ENCODE results near the gene SARS1.
A peak's percentile ranks its signal among the peaks of the same experiment; 100 is the strongest.

The SARS1 gene

DNA sequence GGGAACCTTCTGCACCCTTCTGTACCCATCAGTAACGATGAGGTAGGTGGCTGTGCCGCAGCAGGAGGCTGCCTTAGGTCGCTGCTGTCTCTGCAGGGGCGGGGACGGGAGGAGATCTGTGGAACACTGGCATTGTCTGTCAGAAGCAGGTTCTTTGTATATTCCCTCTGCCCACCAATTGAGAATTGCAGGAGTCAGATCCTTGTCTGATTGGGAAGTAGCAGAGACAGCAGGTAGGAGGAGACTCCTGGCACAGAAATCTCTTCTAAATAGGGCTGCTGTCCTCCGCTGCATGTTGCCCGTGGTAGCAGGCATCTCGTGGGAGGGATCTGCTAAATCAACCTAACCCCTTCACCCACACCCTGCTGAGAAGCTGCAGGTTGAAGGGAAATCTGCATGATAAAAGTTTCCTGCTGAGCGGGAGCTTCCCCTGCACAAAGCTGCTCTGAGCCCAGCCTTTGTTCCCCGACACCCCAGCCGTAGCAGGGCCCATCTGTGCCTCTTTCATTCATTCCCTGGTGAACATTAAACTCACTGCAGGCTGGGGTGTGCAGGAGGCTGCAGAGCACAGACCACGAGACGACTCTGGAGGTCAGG is 15.9 kb downstream of the SARS1 start:
- no peak for DNase-seq

DNA sequence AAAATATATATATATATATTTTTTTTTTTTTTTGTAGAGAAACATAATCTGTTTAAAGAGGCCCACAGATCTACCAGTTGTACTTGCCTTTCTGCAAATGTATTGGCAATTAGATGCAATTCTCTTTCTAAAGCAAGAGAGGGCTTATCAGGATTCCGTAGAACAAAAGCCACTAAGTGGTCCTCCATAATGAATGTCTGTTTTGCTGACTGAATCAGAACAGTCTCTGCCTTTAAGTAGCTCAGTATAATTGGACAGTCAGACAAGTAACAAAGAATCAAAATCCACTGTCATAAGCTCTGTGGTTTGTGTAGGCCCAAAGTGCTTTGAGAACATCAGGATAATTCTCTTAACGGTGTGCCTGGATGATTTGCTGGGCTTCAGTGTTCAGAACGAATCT is 17.3 kb downstream of the SARS1 start:
- DNase-seq, result no peak

DNA sequence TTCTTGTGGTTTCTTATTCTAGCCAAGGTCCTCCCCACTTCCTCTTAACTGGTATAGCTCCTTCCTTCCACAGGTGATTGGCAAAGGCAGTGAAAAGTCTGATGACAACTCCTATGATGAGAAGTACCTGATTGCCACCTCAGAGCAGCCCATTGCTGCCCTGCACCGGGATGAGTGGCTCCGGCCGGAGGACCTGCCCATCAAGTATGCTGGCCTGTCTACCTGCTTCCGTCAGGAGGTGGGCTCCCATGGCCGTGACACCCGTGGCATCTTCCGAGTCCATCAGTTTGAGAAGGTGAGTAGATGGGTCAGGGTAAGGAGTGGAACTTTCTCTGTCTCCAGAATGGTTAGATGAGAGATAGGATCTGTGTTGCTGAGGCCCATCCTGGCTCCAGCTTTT is 21.4 kb downstream of the SARS1 start:
- no peak for DNase-seq

DNA sequence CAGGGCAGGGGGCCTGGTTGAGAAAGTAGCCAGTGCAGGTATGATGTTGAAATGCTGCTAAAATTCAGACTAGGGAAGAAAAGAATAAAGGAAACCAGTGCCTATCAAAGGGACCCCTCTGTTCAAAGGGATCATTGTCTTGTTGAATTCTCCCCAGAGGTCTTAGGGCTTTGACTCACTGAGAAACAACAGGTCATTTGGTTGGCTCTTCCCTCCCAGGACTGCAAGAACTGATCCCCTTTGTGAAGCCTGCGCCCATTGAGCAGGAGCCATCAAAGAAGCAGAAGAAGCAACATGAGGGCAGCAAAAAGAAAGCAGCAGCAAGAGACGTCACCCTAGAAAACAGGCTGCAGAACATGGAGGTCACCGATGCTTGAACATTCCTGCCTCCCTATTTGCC is 23.8 kb downstream of the SARS1 start:
- DNase-seq, result no peak

DNA sequence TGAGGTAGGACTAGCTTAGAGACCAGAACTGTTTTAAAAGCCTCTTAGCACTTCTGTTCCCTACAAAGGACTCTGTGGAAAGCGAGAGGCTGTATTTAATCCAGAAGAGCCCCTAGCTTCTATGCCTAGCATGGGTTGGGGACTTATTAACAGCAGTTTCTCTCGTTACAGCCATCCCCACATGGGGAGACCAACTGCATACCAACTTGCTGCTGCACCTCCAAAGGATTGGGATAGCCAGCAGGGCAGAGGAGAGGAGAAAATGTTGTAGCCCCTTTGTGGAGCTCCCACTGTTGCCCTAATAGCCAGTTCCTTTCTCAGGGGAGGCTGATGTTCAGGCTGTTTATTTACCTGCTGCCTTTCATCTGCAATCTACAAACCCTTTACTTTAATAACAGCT is 24.7 kb downstream of the SARS1 start:
- DNase-seq, result no peak

DNA sequence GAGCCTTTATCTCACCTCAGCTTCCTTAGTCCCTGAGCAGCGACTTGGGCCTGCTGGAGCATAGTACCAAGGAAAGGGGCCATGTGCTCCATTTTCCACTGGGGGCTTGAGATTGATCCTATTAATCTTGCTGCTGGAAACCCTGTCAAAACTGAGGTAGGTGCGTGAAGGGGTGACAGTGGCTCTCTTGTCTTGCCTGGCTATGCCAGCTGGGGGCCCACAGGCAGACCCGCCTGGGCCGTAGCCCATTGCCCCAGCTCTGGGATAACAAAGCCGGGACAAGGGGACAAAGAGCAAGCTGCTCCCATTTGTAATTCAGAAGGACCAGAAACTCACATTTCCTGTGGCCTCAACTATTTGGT is 25.3 kb downstream of the SARS1 start:
- no peak for DNase-seq

- peak; percentile 67 for DNase-seq
Observed at GRCh38 chr1:109239409-109240068, 25.8 kb downstream of the SARS1 start.

GRCh38 chr1:109240158-109241152 is 26.7 kb downstream of the SARS1 start:
- DNase-seq, result peak; percentile 65

GRCh38 chr1:109241344-109241743 is 27.6 kb downstream of the SARS1 start:
- DNase-seq, result no peak

DNA sequence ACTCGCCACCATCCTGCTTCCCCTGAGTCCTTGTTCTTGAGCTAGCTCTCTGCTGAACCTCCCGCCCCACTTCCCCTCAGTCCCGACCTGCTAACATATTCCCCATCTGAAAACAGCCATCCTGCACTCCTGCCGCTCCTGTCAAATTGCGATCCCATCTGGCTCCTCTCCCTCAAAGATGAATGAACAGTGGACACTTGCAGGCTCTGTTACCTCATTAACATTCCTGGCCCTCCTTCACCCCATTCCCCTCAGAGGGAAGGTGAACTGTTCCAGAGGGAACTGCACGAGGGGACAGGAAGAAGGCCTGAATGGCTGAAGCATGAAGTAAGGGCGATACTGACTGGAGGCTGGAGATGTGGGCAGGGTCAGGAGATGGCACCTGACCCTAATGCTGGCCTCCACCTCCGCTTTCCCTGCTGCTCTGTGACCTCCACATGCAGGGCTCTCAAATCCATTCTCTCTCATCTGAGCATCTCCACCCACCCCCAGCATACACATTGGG is 28.2 kb downstream of the SARS1 start:
- peak; percentile 38 for DNase-seq

GRCh38 chr1:109242387-109242786 is 28.7 kb downstream of the SARS1 start:
- DNase-seq, result no peak

GRCh38 chr1:109243221-109243620 is 29.5 kb downstream of the SARS1 start:
- no peak for DNase-seq

- no peak for DNase-seq
Observed at GRCh38 chr1:109243860-109244552, 30.3 kb downstream of the SARS1 start.

DNA sequence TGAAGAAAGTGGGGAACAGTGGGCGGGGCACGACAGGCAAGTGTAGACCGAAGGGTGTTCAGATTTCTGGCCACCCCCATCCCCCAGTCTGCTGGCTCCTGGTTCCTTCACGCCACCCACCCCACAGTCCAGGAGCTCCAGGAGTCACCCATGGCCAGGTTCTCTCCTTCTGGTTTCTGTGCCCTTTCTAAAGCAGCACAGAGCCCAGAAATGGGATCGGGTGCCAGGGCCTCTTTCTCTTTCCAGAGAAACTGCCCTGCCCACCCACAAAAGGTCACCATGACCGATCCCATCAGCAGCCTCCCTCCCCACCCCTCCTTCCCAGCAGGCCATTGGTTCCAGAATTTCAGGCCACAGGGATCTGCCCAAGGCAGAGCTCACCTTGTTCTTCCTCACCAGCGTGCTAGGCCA is 32.4 kb downstream of the SARS1 start:
- DNase-seq, result no peak

GRCh38 chr1:109247401-109248365 is 34.0 kb downstream of the SARS1 start:
- DNase-seq, result no peak

DNA sequence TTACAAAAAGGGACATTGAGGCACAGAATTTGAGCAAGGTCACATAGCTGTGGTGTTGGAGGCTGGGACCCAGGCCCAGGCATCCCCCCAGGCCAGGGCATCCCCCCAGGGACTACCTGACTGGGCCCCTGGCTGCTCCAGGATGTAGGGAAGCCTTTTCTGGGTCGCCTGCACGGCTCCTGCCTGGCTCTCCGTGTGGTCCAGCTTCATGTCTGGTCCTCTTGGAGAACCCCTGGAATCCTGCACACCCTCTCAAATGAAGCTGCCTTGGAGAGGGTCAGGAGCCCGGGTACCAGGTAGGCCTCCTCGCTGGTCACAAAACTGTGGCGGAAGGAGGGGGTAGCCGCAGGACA is 34.7 kb downstream of the SARS1 start:
- DNase-seq, result no peak

- peak; percentile 28 for DNase-seq
Observed at GRCh38 chr1:109248797-109249629, 35.3 kb downstream of the SARS1 start, which contains the start of gene CELSR2. CELSR2 (plus strand) TSS chr1:109249539; CDS start chr1:109250080, 541 bp downstream.

DNA sequence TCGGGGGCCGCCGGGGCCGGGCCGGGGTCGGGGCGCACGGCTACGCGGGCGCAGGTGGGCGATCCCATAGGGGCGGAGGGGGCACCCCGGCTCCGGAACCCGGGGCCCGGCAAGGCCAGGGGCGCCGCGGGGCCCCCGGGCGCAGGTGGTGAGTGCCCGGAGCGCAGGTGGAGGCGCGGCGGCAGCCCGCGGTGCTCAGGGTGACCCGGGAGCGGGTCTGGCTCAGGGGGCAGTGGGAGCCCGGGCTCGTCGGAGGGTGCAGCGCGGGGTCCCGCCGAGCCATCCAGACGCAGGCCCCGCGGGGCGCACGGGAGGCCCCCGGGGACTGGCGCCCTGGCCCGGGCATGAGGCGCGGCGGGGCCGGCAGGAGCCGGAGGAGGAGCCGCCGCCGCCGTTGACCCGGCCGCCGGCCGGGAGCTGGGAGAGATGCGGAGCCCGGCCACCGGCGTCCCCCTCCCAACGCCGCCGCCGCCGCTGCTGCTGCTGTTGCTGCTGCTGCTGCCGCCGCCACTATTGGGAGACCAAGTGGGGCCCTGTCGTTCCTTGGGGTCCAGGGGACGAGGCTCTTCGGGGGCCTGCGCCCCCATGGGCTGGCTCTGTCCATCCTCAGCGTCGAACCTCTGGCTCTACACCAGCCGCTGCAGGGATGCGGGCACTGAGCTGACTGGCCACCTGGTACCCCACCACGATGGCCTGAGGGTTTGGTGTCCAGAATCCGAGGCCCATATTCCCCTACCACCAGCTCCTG is 36.1 kb downstream of the SARS1 start:
- no peak for DNase-seq

- no peak for DNase-seq
Observed at GRCh38 chr1:109250454-109251276, 36.9 kb downstream of the SARS1 start.

All from NCI-H1694 (cell line).